H9 (cell line): Measurements from ENCODE around the gene KIF26B. TPM values are rescaled to one million over a fixed set of nuclear protein-coding genes. Genes with fewer than 3 reads are reported as not detected.
"Not testable (repeated sequence)": the region's sequence is repeated elsewhere in the genome, so short reads cannot be mapped to it uniquely, and the experiment has no call there.

ENCODE experiments used
- DNase-seq: peaks from one replicate; pipeline ENCODE4 v3.0.0-alpha.2; 2017
- H2AFZ ChIP-seq: one replicate; pipeline ENCODE4 v1.6.1; 2013; ENCODE audit warnings: mild to moderate bottlenecking, low read length, control low read depth, moderate library complexity
- H2AK5ac ChIP-seq: 2 replicates; pipeline ENCODE4 v1.6.1; 2013; ENCODE audit warnings: low read length, control low read depth, mixed read lengths; ENCODE audit not compliant: insufficient read length
- H2BK120ac ChIP-seq: one replicate; pipeline ENCODE4 v1.6.1; 2013; ENCODE audit warnings: low read depth, mild to moderate bottlenecking, low read length, control low read depth, inconsistent platforms; ENCODE audit not compliant: poor library complexity, severe bottlenecking
- H2BK12ac ChIP-seq: 2 replicates; pipeline ENCODE4 v1.6.1; 2013; ENCODE audit warnings: low read length, control low read depth, mixed read lengths, low read depth; ENCODE audit not compliant: insufficient read length
- H2BK15ac ChIP-seq: 2 replicates; pipeline ENCODE4 v1.6.1; 2013; ENCODE audit warnings: low read depth, low read length, control low read depth
- H2BK20ac ChIP-seq: one replicate; pipeline ENCODE4 v1.6.1; 2013; ENCODE audit warnings: low read depth, mild to moderate bottlenecking, low read length, control low read depth, inconsistent platforms; ENCODE audit not compliant: poor library complexity, severe bottlenecking
- H2BK5ac ChIP-seq: 2 replicates; pipeline ENCODE4 v1.6.1; 2013; ENCODE audit warnings: low read length, control low read depth, mixed read lengths; ENCODE audit not compliant: insufficient read length
- H3K14ac ChIP-seq: 2 replicates; pipeline ENCODE4 v1.6.1; 2013; ENCODE audit warnings: low read length, control low read depth; ENCODE audit not compliant: insufficient read depth
- H3K18ac ChIP-seq: 2 replicates; pipeline ENCODE4 v1.6.1; 2013; ENCODE audit warnings: low read depth, mild to moderate bottlenecking, mixed read lengths, low read length, control low read depth; ENCODE audit not compliant: insufficient read length
- H3K23ac ChIP-seq: 2 replicates; pipeline ENCODE4 v1.6.1; 2013; ENCODE audit warnings: low read length, control low read depth, mixed read lengths, low read depth; ENCODE audit not compliant: insufficient read length
- H3K23me2 ChIP-seq: 2 replicates; pipeline ENCODE4 v1.6.1; 2013; ENCODE audit warnings: low read depth, mild to moderate bottlenecking, mixed read lengths, low read length, control low read depth; ENCODE audit not compliant: insufficient read length, poor library complexity, severe bottlenecking
- H3K27ac ChIP-seq: 2 replicates; pipeline ENCODE4 v1.5.1; 2013; ENCODE audit warnings: low read length, control low read depth, mixed read lengths, low read depth; ENCODE audit not compliant: insufficient read length
- H3K27me3 ChIP-seq: 2 replicates; pipeline ENCODE4 v1.6.1; 2013; ENCODE audit warnings: low read length, control low read depth, inconsistent platforms; ENCODE audit not compliant: insufficient read depth
- H3K4ac ChIP-seq: 2 replicates; pipeline ENCODE4 v1.6.1; 2013; ENCODE audit warnings: low read depth, mild to moderate bottlenecking, control low read depth, inconsistent platforms, low read length, moderate library complexity
- H3K4me1 ChIP-seq: 2 replicates; pipeline ENCODE4 v1.6.1; 2013; ENCODE audit warnings: low read length, control low read depth, inconsistent platforms; ENCODE audit not compliant: insufficient read depth
- H3K4me2 ChIP-seq: 2 replicates; pipeline ENCODE4 v1.6.1; 2013; ENCODE audit warnings: low read length, control low read depth, mixed read lengths; ENCODE audit not compliant: insufficient read length, insufficient read depth
- H3K56ac ChIP-seq: 2 replicates; pipeline ENCODE4 v1.6.1; 2013; ENCODE audit warnings: low read depth, mild to moderate bottlenecking, mixed read lengths, low read length, control low read depth; ENCODE audit not compliant: insufficient read length
- H3K79me1 ChIP-seq: 2 replicates; pipeline ENCODE4 v1.6.1; 2013; ENCODE audit warnings: low read depth, mild to moderate bottlenecking, moderate library complexity, low read length, control low read depth, inconsistent platforms; ENCODE audit not compliant: insufficient read depth, poor library complexity, severe bottlenecking
- H3K79me2 ChIP-seq: 2 replicates; pipeline ENCODE4 v1.6.1; 2013; ENCODE audit warnings: low read length, control low read depth, inconsistent platforms; ENCODE audit not compliant: insufficient read depth
- H3K9ac ChIP-seq: 2 replicates; pipeline ENCODE4 v1.6.1; 2013; ENCODE audit warnings: low read length, control low read depth, mixed read lengths; ENCODE audit not compliant: insufficient read length; ENCODE audit errors: extremely low read depth
- H3K9me3 ChIP-seq: one replicate; pipeline ENCODE4 v1.6.1; 2013; ENCODE audit warnings: low read depth, low read length, inconsistent platforms; ENCODE audit not compliant: control insufficient read depth
- H3T11ph ChIP-seq: one replicate; pipeline ENCODE4 v1.6.1; 2013; ENCODE audit warnings: mild to moderate bottlenecking, low read length, control low read depth, inconsistent platforms
- H4K20me1 ChIP-seq: one replicate; pipeline ENCODE4 v1.6.1; 2013; ENCODE audit not compliant: control insufficient read depth, insufficient read length, insufficient read depth
- H4K5ac ChIP-seq: 2 replicates; pipeline ENCODE4 v1.6.1; 2013; ENCODE audit warnings: low read depth, mild to moderate bottlenecking, mixed read lengths, low read length, control low read depth; ENCODE audit not compliant: insufficient read length
- H4K8ac ChIP-seq: replicated peaks from 2 replicates; pipeline ENCODE4 v1.6.1; 2013; ENCODE audit warnings: low read length, control low read depth, mixed read lengths, low read depth; ENCODE audit not compliant: insufficient read length
- H4K91ac ChIP-seq: 2 replicates; pipeline ENCODE4 v1.6.1; 2013; ENCODE audit warnings: low read depth, mild to moderate bottlenecking, moderate library complexity, mixed read lengths, low read length, control low read depth; ENCODE audit not compliant: insufficient read length
- H3K27ac Mint-ChIP-seq, 3 experiments: 2 replicates in 2 of 3; 3 replicates in 1 of 3; pipeline ENCODE4 v1.8.0; 2020 to 2021; ENCODE audit warnings: mixed read lengths in 3 of 3, mild to moderate bottlenecking in 1 of 3, moderate library complexity in 1 of 3
- H3K27me3 Mint-ChIP-seq: 2 replicates; pipeline ENCODE4 v1.8.0; 2021; ENCODE audit warnings: low read depth, mild to moderate bottlenecking, moderate library complexity, mixed read lengths
- H3K36me3 Mint-ChIP-seq, 3 experiments: 2 replicates in 2 of 3; 3 replicates in 1 of 3; pipeline ENCODE4 v1.8.0; 2020 to 2021; ENCODE audit warnings: low read depth in 3 of 3, mixed read lengths in 3 of 3; ENCODE audit not compliant: insufficient read depth in 1 of 3
- H3K4me1 Mint-ChIP-seq, 2 experiments: 2 replicates each; pipeline ENCODE4 v1.8.0; 2020; ENCODE audit warnings: mixed read lengths in 2 of 2
- H3K4me3 Mint-ChIP-seq, 2 experiments: 2 replicates in 1 of 2; 3 replicates in 1 of 2; pipeline ENCODE4 v1.8.0; 2020 to 2021; ENCODE audit warnings: mild to moderate bottlenecking in 2 of 2, mixed read lengths in 2 of 2, moderate library complexity in 1 of 2
- H3K9me3 Mint-ChIP-seq, 2 experiments: 2 replicates in 1 of 2; 3 replicates in 1 of 2; pipeline ENCODE4 v1.8.0; 2020; ENCODE audit warnings: mild to moderate bottlenecking in 2 of 2, mixed read lengths in 2 of 2, moderate library complexity in 1 of 2
- WGBS: extraction: QIAGEN DNeasy Blood & Tissue Kit; methylation state at CpG from one replicate; pipeline ENCODE4 v1.1.7; 2013; ENCODE audit warnings: missing lambda C conversion rate, low lambda C conversion rate, mixed read lengths; ENCODE audit not compliant: insufficient read length; ENCODE audit errors: extremely low coverage; 5-methylcytosine and 5-hydroxymethylcytosine counted together
- total RNA-seq: library from RNA; stranded (reverse); gene quantifications from 2 replicates; pipeline ENCODE4 v1.2.1, GENCODE V29; 2021
- TF ChIP-seq, protein P1 (sequence below): fragments of 200-600 bp; sonication (generic); conservative IDR thresholded peaks from 3 replicates; pipeline ENCODE4 v1.8.0; 2021; ENCODE audit warnings: antibody characterized with exemption, mild to moderate bottlenecking

Gene KIF26B
- total RNA-seq, 1 experiment from 2014 or later, result 0.13 TPM

GRCh38 chr1:245695211-245695610 is 540.4 kb downstream of the KIF26B start:
- WGBS, result no CpG with 5 or more reads among the region's 8 CpGs
- H4K5ac ChIP-seq, result no peak overlapping the region
- no peak overlapping the region for H3K4ac ChIP-seq
- H3K27ac Mint-ChIP-seq, result no peak overlapping the region
- no peak overlapping the region for H2BK20ac ChIP-seq
- no peak overlapping the region for H2BK12ac ChIP-seq
- H3K18ac ChIP-seq, result no peak overlapping the region
- no peaks in the 10 kb centered on the region for H3K79me1 ChIP-seq
- no peaks in the 10 kb centered on the region for H3K23me2 ChIP-seq
- H3K23ac ChIP-seq, result no peak overlapping the region
- DNase-seq, result no peak
- no peaks in the 10 kb centered on the region for H3K27me3 ChIP-seq
- no peaks in the 10 kb centered on the region; a peak in 1 of 5 replicates for H3K9me3 Mint-ChIP-seq
- no peaks in the 10 kb centered on the region for H3K4me1 Mint-ChIP-seq
- no peak overlapping the region for H3K14ac ChIP-seq
- H3K4me1 ChIP-seq, result no peaks in the 10 kb centered on the region
- no peak overlapping the region for H2BK15ac ChIP-seq
- no peaks in the 10 kb centered on the region for H4K20me1 ChIP-seq
- H4K8ac ChIP-seq, result no peak overlapping the region
- H3K56ac ChIP-seq, result no peak overlapping the region
- no peak overlapping the region for H3T11ph ChIP-seq
- no peak overlapping the region for H3K4me3 Mint-ChIP-seq
- TF ChIP-seq, protein P1, sequence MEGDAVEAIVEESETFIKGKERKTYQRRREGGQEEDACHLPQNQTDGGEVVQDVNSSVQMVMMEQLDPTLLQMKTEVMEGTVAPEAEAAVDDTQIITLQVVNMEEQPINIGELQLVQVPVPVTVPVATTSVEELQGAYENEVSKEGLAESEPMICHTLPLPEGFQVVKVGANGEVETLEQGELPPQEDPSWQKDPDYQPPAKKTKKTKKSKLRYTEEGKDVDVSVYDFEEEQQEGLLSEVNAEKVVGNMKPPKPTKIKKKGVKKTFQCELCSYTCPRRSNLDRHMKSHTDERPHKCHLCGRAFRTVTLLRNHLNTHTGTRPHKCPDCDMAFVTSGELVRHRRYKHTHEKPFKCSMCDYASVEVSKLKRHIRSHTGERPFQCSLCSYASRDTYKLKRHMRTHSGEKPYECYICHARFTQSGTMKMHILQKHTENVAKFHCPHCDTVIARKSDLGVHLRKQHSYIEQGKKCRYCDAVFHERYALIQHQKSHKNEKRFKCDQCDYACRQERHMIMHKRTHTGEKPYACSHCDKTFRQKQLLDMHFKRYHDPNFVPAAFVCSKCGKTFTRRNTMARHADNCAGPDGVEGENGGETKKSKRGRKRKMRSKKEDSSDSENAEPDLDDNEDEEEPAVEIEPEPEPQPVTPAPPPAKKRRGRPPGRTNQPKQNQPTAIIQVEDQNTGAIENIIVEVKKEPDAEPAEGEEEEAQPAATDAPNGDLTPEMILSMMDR, result no peak
- H3K36me3 Mint-ChIP-seq, result no peaks in the 10 kb centered on the region
- H2AK5ac ChIP-seq, result no peak overlapping the region
- H3K9me3 ChIP-seq, result no peaks in the 10 kb centered on the region
- no peak overlapping the region for H3K9ac ChIP-seq
- no peak overlapping the region for H2AFZ ChIP-seq
- H3K27me3 Mint-ChIP-seq, result peaks cover 4% of the 10 kb centered on the region; the same call in 1 of the 2 replicates
- no peak overlapping the region for H3K27ac ChIP-seq
- no peak overlapping the region for H2BK5ac ChIP-seq
- no peak overlapping the region for H3K4me2 ChIP-seq
- no peak overlapping the region for H4K91ac ChIP-seq
- no peaks in the 10 kb centered on the region for H3K79me2 ChIP-seq
- H2BK120ac ChIP-seq, result no peak overlapping the region

DNA sequence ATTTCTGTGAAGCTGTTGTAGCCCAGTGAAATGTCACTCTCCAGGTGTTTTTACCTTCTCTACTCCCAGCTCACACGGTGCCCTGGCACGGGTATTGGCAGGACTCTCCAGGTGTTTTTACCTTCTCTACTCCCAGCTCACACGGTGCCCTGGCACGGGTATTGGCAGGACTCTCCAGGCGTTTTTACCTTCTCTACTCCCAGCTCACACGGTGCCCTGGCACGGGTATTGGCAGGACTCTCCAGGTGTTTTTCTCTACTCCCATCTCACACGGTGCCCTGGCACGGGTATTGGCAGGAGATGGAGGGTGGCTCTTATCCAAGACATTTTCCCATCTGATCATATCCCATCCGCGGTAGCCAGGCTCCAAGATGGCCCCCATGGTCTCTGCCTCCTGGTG is 540.9 kb downstream of the KIF26B start:
- H3K36me3 Mint-ChIP-seq, H2AK5ac ChIP-seq, H2BK5ac ChIP-seq, H3K4ac ChIP-seq, H3T11ph ChIP-seq, H4K5ac ChIP-seq, H2BK20ac ChIP-seq, H3K23me2 ChIP-seq, H3K4me1 Mint-ChIP-seq, H3K9me3 Mint-ChIP-seq, H3K27me3 ChIP-seq, H3K79me2 ChIP-seq, H3K4me3 Mint-ChIP-seq, H4K8ac ChIP-seq, H2BK15ac ChIP-seq, DNase-seq, H4K20me1 ChIP-seq, H3K27me3 Mint-ChIP-seq, H3K27ac Mint-ChIP-seq, H2AFZ ChIP-seq, H3K4me1 ChIP-seq, H3K18ac ChIP-seq, H2BK120ac ChIP-seq, H3K4me2 ChIP-seq, H2BK12ac ChIP-seq, H3K14ac ChIP-seq, H3K56ac ChIP-seq, H3K79me1 ChIP-seq, H4K91ac ChIP-seq, H3K9ac ChIP-seq, H3K9me3 ChIP-seq, H3K27ac ChIP-seq, H3K23ac ChIP-seq: not testable (repeated sequence)
- no CpG with 5 or more reads among the region's 11 CpGs for WGBS
